CD4-positive, alpha-beta T cell (primary cell): Measurements from ENCODE around the gene PMM2. TPM values are rescaled to one million over a fixed set of nuclear protein-coding genes. Genes with fewer than 3 reads are reported as not detected.
"Not testable (repeated sequence)": the region's sequence is repeated elsewhere in the genome, so short reads cannot be mapped to it uniquely, and the experiment has no call there.

Experiments used
- ATAC-seq: fragments of 200-7000 bp; cut with Tn5 transposase; one replicate; pipeline ENCODE4 v1.10.0; 2022; ENCODE audit warnings: mild to moderate bottlenecking; ENCODE audit not compliant: poor library complexity
- CTCF ChIA-PET: fragments of 350-600 bp; sonication (Branson Sonifier 250); formaldehyde crosslinking; loops from one replicate; lab custom pipeline; 2021; ENCODE audit warnings: antibody characterized with exemption, inconsistent platforms; lab: Charles Lee
- POLR2A ChIA-PET: fragments of 350-600 bp; sonication (Branson Sonifier 250); formaldehyde crosslinking; loops from one replicate; lab custom pipeline; 2021; ENCODE audit warnings: antibody characterized with exemption, inconsistent platforms; lab: Charles Lee
- DNase-seq, 14 experiments: peaks; one replicate each; pipeline ENCODE4 v3.0.0-alpha.2; 2013 to 2020; ENCODE audit warnings: mixed read lengths in 2 of 14
- H3K27ac ChIP-seq, 2 donors: one replicate each; pipeline versions ENCODE4 v1.5.1 to v1.7.0; 2013; ENCODE audit warnings: low read length in 2 of 2, low read depth in 1 of 2, mild to moderate bottlenecking in 1 of 2
- H3K27me3 ChIP-seq, 2 experiments: 1 replicate in 1 of 2; 2 replicates in 1 of 2; pipeline versions ENCODE4 v1.6.1 to v1.7.0; 2013; ENCODE audit warnings: low read length in 2 of 2, control low read depth in 1 of 2, mild to moderate bottlenecking in 1 of 2, moderate library complexity in 1 of 2; ENCODE audit not compliant: insufficient read depth in 2 of 2, control insufficient read depth in 1 of 2
- H3K36me3 ChIP-seq: one replicate; pipeline ENCODE4 v1.6.1; 2013; ENCODE audit warnings: low read length, control low read depth; ENCODE audit not compliant: insufficient read depth
- H3K4me1 ChIP-seq: one replicate; pipeline ENCODE4 v1.6.1; 2013; ENCODE audit warnings: low read length, control low read depth; ENCODE audit not compliant: insufficient read depth
- H3K4me3 ChIP-seq: one replicate; pipeline ENCODE4 v1.5.1; 2013; ENCODE audit warnings: mild to moderate bottlenecking, low read length, moderate library complexity
- H3K9me3 ChIP-seq, 2 experiments: 1 replicate in 1 of 2; 2 replicates in 1 of 2; pipeline versions ENCODE4 v1.6.1 to v1.7.0; 2013; ENCODE audit warnings: low read length in 2 of 2, mild to moderate bottlenecking in 2 of 2, control low read depth in 1 of 2, moderate library complexity in 1 of 2; ENCODE audit not compliant: control insufficient read depth in 1 of 2, insufficient read depth in 1 of 2
- H3K27ac Mint-ChIP-seq: one replicate; pipeline ENCODE4 v1.8.0; 2020; ENCODE audit warnings: mixed read lengths
- H3K27me3 Mint-ChIP-seq: one replicate; pipeline ENCODE4 v1.8.0; 2021; ENCODE audit warnings: mixed read lengths
- H3K36me3 Mint-ChIP-seq: one replicate; pipeline ENCODE4 v1.8.0; 2021; ENCODE audit warnings: low read depth, mixed read lengths
- H3K4me1 Mint-ChIP-seq: one replicate; pipeline ENCODE4 v1.8.0; 2021; ENCODE audit warnings: low read depth, mixed read lengths
- H3K4me3 Mint-ChIP-seq: one replicate; pipeline ENCODE4 v1.8.0; 2020; ENCODE audit warnings: mild to moderate bottlenecking, mixed read lengths
- H3K9me3 Mint-ChIP-seq: one replicate; pipeline ENCODE4 v1.8.0; 2020; ENCODE audit warnings: mixed read lengths
- intact Hi-C, 2 experiments: fragments of 100-400 bp; cut with DNase I in 1 of 2; cut with micrococcal nuclease in 1 of 2; formaldehyde crosslinking; loops; one replicate each; pipeline versions ENCODE4 v1.15.1 to v1.9.0; 2023 to 2025; cut with DNase I, micrococcal nuclease
- total RNA-seq, 174 experiments: library from RNA in 2 of 174; stranded (reverse) in 2 of 174; gene quantifications; one replicate each; pipeline ENCODE4 v1.2.3 and lab custom pipeline; 2021 to 2026
- TF ChIP-seq, protein P1 (sequence below): fragments of 200-600 bp; IDR thresholded peaks from one replicate; pipeline ENCODE4 v1.8.0; 2022; ENCODE audit warnings: antibody characterized with exemption, mild to moderate bottlenecking

PMM2 gene
- total RNA-seq, 2 experiments from 2014 or later, result 24.2 to 27.0 TPM

DNA sequence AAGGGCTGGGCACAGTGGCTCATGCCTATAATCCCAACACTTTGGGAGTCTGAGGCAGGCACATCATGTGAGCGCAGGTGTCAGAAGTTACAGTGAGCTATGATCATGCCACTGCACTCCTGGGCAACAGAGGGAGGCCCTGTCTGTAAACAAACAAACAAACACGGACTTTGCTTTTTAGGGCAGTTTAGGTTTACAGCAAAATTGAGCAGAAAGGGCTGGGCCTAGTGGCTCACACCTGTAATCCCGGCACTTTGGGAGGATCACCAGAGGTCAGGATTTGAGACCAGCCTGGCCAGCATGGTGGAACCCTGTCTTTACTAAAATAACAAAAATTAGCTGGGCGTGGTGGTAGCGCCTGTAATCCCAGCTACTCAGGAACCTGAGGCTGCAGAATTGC, 74.4 kb downstream of the PMM2 start:
- TF ChIP-seq, protein P1, sequence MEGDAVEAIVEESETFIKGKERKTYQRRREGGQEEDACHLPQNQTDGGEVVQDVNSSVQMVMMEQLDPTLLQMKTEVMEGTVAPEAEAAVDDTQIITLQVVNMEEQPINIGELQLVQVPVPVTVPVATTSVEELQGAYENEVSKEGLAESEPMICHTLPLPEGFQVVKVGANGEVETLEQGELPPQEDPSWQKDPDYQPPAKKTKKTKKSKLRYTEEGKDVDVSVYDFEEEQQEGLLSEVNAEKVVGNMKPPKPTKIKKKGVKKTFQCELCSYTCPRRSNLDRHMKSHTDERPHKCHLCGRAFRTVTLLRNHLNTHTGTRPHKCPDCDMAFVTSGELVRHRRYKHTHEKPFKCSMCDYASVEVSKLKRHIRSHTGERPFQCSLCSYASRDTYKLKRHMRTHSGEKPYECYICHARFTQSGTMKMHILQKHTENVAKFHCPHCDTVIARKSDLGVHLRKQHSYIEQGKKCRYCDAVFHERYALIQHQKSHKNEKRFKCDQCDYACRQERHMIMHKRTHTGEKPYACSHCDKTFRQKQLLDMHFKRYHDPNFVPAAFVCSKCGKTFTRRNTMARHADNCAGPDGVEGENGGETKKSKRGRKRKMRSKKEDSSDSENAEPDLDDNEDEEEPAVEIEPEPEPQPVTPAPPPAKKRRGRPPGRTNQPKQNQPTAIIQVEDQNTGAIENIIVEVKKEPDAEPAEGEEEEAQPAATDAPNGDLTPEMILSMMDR, result no peak
- H3K4me3 Mint-ChIP-seq, result no peak overlapping the region
- peaks cover 10% of the 10 kb centered on the region for H3K36me3 Mint-ChIP-seq
- Histone ChIP-seq H3K27ac (no peak overlapping the region), H3K9me3 (no peaks in the 10 kb centered on the region), H3K4me3 (no peak overlapping the region), H3K27me3 (no peaks in the 10 kb centered on the region), H3K4me1 (peaks cover 38% of the 10 kb centered on the region), H3K36me3 (no peaks in the 10 kb centered on the region)
- ATAC-seq (no peak), DNase-seq (no peak)
- CTCF ChIA-PET, result interaction anchor here (0.9 kb wide), 1 partner anchor 65 kb away, joined by 3 read pairs; no protein-coding TSS in a partner anchor
- intact Hi-C loops, result loop anchor here in 1 of 2 experiments (5.0 kb wide), 1 partner anchor 250 kb away; the partner anchor contains the start of gene METTL22
- POLR2A ChIA-PET, result interaction anchor here (0.9 kb wide), 1 partner anchor 55 kb away, joined by 3 read pairs; no protein-coding TSS in a partner anchor
- no peaks in the 10 kb centered on the region for H3K27me3 Mint-ChIP-seq
- peaks cover 35% of the 10 kb centered on the region for H3K4me1 Mint-ChIP-seq
- no peak overlapping the region for H3K27ac Mint-ChIP-seq
- H3K9me3 Mint-ChIP-seq, result no peaks in the 10 kb centered on the region

DNA sequence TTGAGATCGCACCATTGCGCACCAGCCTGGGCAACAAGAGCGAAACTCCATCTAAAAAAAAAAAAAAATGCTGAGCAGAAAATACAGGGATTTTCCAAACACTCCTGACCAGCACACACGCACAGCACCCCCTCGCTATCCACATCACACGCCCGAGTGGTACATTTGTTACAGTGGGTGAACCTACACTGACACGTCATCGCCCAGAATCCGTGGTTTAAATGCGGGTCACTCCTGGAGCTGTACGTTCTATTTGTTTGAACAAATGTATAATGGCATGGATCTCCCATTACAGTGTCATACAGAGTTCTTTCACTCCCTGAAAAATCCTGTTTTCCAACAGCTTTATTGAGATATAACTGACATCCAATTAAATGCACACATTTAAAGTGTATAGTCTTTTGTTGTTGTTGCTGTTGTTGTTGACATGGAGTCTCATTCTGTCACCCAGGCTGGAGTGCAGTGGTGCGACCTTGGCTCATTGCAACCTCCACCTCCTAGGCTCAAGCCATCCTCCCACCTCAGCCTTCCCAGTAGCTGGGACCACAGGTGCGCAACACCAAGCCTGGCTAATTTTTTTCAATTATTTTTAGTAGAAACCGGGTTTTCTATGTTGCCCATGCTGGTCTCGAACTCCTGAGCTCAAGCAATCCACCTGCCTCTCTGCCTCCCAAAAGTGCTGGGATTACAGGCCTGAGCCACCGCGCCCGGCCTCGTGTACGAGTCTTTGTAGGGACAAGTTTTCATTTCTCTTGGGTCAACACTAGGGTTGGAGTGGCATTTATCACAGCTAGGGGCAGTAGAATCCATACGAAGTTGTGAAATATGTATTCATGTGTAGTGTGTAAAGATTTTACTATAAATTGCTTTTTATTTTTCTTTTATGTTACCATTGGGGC, 75.6 kb downstream of the PMM2 start:
- Mint-ChIP-seq H3K4me3 (no peak overlapping the region), H3K27ac (peak overlapping the region; percentile 17), H3K27me3 (no peaks in the 10 kb centered on the region), H3K9me3 (no peaks in the 10 kb centered on the region), H3K36me3 (no peaks in the 10 kb centered on the region), H3K4me1 (peaks cover 24% of the 10 kb centered on the region)
- ChIA-PET CTCF (interaction anchor here (0.5 to 0.9 kb wide), 2 partner anchors 63 to 192 kb away, joined by 3 to 4 read pairs; no protein-coding TSS in a partner anchor), POLR2A (interaction anchor here (0.9 kb wide), 1 partner anchor 56 kb away, joined by 3 read pairs; no protein-coding TSS in a partner anchor)
- Histone ChIP-seq H3K27ac (no peak overlapping the region), H3K4me1 (peaks cover 32% of the 10 kb centered on the region), H3K27me3 (no peaks in the 10 kb centered on the region), H3K36me3 (no peaks in the 10 kb centered on the region), H3K9me3 (no peaks in the 10 kb centered on the region), H3K4me3 (no peak overlapping the region)
- intact Hi-C loops, result loop anchor here in 1 of 2 experiments (5.0 kb wide), 1 partner anchor 251 kb away; the partner anchor contains the start of gene METTL22
- no peak for ATAC-seq
- TF ChIP-seq, protein P1, result no peak
- no peak for DNase-seq

DNA sequence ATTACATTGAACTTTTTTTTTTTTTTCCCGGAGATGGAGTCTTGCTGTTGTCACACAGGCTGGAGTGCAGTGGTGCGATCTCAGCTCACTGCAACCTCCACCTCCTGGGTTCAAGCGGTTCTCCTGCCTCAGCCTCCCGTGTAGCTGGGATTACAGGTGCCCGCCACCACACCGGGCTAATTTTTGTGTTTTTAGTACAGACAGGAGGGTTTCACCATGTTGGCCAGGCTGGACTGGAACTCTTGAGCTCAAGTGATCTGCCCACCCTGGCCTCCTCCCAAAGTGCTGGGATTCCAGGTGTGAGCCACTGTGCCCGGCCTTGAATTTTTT, 76.2 kb downstream of the PMM2 start:
- H3K4me1 ChIP-seq, result peaks cover 34% of the 10 kb centered on the region
- H3K4me3 ChIP-seq, H3K9me3 Mint-ChIP-seq, H3K36me3 Mint-ChIP-seq, H3K27me3 Mint-ChIP-seq, H3K27me3 ChIP-seq, CTCF ChIA-PET, POLR2A ChIA-PET, H3K9me3 ChIP-seq, H3K27ac ChIP-seq, H3K4me3 Mint-ChIP-seq, DNase-seq, H3K36me3 ChIP-seq, ATAC-seq: not testable (repeated sequence)
- intact Hi-C loops, result loop anchor here in 1 of 2 experiments (5.0 kb wide), 1 partner anchor 252 kb away; the partner anchor contains the start of gene METTL22
- peak overlapping the region; percentile 17 for H3K27ac Mint-ChIP-seq
- H3K4me1 Mint-ChIP-seq, result peaks cover 24% of the 10 kb centered on the region
